GM21529 (cell line): ENCODE data around the gene PLEKHH1.
"Not testable (repeated sequence)": the region's sequence is repeated elsewhere in the genome, so short reads cannot be mapped to it uniquely, and the experiment has no call there.

Experiments
- ATAC-seq: cut with Tn5 transposase; IDR thresholded peaks from one replicate; pipeline ENCODE4 v1.9.1; 2021; ENCODE audit not compliant: unreplicated experiment

Gene PLEKHH1

GRCh38 chr14:67529947-67530935, 2.8 kb upstream of the PLEKHH1 start:
- ATAC-seq, result no peak

DNA sequence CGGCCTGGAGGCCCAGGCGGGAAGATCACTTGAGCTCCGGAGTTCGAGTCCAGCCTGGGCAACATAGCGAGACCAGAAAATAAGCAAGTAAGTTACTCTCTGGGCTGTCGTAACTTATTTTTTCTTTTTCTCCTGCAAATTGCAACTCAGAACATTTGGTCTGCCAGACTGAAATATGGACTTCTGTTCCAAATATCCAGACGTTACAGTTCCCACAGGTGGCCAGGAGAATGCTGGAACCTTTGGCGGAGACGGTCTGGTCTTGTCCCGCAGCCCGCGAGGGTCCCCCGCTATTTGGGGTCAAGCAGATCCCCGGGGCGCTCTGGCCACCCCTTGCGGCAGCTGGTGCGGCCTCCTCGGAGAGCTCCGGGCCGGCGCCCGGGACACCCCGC, 488 bp upstream of the PLEKHH1 start:
- no peak for ATAC-seq

GRCh38 chr14:67533754-67534085, 630 bp downstream of the PLEKHH1 start:
- no peak for ATAC-seq

DNA sequence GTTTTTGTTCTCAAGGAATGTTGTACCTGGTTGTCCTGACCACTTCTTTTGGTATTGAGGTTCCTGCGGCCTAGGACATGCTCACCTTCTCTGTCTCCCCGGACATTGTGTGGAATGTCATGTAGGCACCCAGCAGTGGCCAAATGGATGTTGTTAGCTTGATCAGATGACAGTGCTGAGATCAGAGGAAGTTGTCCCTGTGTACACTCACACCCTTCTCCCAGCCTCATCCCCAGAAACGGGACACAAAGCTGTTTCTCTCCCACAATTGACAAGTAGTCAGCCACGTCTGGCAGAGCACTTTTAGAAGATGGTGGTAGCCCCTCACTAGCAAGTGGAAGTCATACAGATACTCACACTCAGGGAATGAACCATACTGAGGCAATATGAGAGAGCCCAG, 3.0 kb downstream of the PLEKHH1 start:
- ATAC-seq, result no peak

DNA sequence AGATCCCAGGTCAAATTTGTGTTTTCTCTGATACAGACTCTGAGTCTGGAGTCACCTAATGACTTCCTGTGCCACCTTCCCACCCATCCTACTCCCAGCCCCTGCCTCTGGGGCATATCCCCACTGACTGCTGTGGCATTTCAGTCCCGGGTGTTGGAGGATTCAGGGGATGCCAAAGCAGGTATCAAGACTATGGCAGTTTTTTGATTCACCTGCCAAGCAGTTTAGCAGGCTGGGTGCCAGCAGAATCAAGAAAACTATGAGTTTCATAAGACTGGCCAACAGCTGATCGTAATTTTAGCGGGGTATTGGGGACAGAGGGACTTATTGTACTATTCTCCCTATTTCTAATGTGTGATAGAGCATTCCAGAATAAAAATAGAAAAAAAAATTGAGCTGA, 4.6 kb downstream of the PLEKHH1 start:
- no peak for ATAC-seq

GRCh38 chr14:67538501-67538900, 5.4 kb downstream of the PLEKHH1 start:
- no peak for ATAC-seq

DNA sequence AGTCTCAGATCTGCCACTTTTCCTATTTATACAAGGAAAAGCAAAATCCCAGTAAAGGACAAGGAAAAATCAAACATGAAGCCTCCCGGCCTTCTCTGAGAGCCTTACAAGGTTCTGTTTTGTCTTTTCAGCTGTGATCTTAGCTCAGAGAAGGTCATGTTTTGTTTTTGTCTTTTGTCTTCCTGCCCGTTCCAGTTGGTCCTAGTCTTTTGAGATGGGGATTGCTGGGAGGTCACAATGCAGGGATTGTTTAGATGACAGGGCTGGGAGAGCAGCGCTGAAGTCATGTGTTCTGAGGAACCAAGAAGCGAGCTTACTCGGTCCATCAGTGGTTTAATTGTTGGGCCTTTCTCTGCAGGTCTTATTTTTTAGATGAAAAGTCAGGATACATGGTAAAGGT, 6.0 kb downstream of the PLEKHH1 start:
- ATAC-seq, result no peak

DNA sequence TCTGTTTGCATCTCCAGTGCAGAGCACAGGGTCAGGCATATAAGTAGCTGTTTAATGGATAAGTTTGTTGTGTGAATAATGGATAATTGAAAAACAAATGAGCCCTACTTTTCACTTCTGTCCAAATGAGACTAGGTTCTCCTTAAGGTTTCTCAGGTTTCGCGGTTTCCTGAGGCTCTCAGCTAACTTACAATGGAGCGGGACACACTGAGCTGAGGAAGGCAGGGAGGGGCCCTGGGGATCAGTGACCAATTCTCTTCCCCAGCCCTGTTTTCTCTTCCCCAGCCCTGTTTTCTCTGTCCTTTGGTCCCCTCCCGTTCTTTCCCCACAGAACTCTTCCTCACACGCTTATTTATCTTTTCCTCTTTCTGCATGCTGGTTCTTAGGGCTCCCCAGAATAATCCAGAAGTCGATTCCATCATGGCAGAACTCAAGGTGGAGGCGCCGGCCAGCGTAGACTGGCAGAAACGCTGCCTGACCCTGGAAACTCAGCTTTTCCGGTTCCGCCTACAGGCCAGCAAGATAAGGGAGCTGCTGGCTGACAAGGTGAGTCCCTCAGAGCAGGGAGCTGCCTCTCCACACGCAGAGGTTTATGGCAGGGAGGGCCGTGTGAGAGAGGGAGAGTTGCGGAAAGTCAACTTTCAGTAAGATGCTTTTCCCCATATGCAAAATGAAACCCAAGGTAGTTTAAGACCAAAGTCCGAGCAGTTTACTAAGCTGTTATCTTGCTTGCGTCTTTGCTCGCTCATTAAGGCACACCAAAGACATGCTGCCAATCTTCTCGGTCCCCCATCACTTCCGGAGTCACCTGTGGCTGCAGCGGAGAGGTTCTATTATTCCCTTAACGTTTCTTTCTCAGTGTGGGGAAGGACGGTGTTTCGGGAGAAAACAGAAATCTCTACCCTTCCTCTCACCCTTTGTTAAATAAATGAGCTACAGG, 8.6 kb downstream of the PLEKHH1 start:
- ATAC-seq, result no peak

DNA sequence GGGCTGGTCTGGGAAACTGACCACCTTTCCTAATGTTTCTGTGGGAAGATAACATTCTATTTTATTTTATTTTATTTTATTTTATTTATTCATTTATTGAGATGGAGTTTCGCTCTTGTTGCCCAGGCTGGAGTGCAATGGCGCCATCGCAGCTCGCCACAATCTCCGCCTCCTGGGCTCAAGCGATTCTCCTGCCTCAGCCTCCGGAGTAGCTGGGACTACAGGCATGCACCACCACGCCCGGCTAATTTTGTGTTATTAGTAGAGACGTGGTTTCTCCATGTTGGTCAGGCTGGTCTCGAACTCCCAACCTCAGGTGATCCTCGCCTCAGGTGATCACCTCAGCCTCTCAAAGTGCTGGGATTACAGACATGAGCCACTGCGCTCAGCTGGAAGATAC, 9.5 kb downstream of the PLEKHH1 start:
- ATAC-seq, result not testable (repeated sequence)

- no peak for ATAC-seq
Measured at GRCh38 chr14:67544590-67544989, 11.5 kb downstream of the PLEKHH1 start.

DNA sequence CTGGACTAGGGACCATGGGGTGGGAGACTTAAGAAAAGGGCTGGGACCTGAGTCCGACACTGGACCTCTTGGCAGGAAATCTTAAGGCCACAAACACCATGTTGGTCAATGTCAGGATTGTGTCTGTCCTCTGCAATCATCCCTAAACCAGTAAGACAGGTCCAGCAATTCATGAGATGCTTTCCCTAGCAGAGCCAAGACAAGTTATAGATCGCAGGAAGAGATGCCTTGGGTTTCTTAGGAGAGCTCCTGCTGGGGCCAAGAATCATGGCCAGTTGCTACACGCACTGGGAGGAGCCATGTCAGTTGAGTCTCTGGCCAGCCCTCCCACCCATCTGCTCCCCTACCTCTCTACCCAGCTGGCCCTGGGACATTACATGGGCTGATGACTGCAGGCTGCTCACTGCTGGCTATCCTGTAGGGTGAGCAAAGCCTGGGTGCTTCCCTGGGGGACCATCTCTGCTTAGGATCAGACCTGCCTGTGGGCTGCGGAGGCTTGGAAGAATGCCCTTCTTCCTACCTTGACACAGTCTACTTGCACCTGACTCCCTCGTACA, 14.2 kb downstream of the PLEKHH1 start:
- no peak for ATAC-seq

DNA sequence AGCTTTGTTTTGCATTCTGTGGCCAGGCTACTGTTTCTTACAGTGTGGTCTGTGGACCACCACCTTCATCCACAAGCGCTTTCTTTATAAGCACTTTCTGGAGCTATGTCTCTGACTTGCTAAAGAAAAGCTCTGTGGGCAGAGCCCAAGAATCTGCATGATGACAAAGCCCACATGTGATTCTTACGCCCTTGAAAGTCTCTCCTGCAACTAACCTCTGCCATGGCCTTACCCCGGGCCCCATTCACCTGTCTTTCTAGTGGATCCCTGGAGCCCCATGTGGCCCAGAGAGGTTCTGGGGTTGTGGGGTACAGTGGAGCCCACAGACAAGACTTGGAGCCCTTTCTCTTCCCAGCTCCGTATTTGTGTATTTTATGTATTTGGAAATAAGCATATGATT, 16.6 kb downstream of the PLEKHH1 start:
- ATAC-seq, result no peak

DNA sequence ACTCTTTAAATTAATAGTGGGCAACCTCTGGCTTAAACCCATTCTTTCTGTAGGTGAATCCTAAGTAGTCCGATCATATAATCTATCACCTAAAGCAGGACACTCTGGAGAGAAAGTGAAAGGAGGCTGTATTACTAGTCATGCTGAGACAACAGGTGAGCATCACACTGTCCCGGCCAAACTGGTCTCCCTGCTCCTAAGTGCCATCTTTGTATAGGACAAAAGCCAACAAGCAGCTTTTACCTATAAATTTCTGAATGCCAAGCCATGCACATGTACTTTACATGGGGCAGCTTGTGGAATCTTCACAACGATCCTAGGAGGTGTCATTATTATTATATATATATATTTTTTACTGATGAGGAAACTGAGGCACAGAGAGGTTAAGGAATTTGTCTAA, 18.0 kb downstream of the PLEKHH1 start:
- ATAC-seq, result no peak

DNA sequence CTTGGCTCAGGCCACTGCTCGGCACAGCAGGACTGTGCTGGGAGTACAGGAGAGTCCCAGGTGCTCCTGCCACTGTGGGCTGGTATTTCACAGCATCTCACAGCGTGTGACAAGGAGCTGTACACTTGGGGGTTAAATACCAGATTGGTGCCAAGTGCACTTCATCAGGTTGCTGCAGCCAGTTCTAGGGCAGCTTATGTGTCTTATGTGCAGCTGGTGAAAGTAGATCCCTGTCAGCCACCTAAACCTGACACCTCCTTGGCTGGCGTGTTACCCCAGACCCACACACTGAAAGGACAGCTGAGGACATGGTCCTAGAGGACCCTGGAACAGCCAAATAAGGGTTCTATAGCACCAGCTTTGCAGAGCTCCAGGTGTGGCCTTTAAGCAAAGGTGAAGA, 18.9 kb downstream of the PLEKHH1 start:
- ATAC-seq, result no peak

- no peak for ATAC-seq
Measured at GRCh38 chr14:67553547-67553946, 20.5 kb downstream of the PLEKHH1 start.

- no peak for ATAC-seq
Measured at GRCh38 chr14:67554341-67554740, 21.3 kb downstream of the PLEKHH1 start.

DNA sequence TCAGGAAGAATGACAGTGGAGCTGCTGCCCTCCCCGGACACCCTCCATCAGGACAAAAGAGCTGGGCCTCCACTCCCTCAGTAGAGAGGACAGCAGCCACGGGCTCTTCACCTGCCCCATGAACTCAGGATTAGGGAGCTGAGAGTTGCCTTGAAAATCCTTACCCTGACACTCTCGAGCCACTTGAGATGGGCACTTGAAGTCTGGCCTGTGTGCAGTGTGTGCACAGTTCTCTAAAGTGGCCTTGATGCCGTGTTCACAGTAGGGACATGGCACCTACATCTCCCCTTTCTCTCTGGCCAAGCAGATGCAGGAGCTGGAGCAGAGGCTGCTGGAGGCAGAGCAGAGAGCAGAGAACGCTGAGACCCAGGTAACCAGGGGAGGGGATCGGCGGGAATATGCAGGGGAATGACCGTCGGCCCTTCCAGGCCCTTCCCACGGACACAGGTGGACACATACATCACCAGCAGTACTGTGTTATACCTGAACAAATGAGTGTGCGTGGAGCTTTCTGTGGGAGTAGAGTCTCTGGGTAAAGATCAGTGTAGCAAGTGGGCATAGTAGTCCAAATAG, 22.5 kb downstream of the PLEKHH1 start:
- no peak for ATAC-seq

GRCh38 chr14:67556671-67557070, 23.6 kb downstream of the PLEKHH1 start:
- no peak for ATAC-seq

- ATAC-seq, result no peak
Measured at GRCh38 chr14:67557118-67557517, 24.0 kb downstream of the PLEKHH1 start.

GRCh38 chr14:67557656-67558055, 24.6 kb downstream of the PLEKHH1 start:
- ATAC-seq, result no peak

GRCh38 chr14:67559639-67560038, 26.5 kb downstream of the PLEKHH1 start:
- no peak for ATAC-seq
